ENCODE data around the gene MTFMT.

DNA sequence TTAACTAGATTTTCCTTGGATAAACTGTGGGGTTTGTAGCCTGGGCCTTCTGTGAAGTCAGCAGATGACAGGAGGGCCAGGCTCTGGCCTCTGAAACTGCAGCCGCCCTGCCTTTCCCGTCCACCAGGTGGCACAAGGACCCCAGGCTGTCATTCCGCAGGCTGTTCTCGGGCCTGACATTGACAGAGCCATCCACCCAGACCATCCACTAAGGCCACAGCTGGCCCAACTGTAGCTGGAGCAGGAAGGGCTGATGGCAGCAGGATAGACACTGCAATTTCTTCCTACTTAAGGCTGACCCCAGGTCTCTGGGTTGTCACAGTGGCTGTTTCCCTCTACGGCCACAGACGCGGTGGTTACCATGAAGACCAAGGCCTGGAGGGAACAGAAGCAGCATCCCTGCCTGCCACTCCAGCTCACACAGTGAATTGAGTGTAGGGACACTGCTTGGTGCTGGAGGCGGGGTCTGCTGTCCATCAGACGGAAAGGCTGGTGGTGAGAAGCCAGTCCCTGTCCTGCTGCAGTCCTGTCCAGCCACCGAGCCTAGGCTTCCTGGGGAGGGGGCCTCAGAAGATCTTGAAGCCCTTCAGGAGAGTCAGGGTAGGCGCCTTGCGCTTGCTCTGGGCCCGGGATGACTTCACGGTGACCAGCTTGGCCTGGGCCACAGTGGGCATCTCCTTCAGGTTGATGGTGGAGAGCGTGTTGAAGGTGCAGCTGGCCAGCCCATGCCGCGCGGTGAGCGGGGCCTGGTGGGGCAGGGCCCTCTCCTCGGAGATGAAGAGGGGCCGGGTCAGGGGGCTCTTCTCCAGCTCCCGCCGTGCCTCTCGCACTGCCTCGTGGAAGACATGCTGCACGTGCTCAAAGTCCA is 25.1 kb upstream of the MTFMT start:
- TF ChIP-seq, protein P1, sequence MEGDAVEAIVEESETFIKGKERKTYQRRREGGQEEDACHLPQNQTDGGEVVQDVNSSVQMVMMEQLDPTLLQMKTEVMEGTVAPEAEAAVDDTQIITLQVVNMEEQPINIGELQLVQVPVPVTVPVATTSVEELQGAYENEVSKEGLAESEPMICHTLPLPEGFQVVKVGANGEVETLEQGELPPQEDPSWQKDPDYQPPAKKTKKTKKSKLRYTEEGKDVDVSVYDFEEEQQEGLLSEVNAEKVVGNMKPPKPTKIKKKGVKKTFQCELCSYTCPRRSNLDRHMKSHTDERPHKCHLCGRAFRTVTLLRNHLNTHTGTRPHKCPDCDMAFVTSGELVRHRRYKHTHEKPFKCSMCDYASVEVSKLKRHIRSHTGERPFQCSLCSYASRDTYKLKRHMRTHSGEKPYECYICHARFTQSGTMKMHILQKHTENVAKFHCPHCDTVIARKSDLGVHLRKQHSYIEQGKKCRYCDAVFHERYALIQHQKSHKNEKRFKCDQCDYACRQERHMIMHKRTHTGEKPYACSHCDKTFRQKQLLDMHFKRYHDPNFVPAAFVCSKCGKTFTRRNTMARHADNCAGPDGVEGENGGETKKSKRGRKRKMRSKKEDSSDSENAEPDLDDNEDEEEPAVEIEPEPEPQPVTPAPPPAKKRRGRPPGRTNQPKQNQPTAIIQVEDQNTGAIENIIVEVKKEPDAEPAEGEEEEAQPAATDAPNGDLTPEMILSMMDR (IDR thresholded peaks at IDR 0.05; ENCODE audit: insufficient read depth, low read depth, low read length): peak; percentile 84
- peak; percentile 12 for TF ChIP-seq EZH2 (IDR thresholded peaks at IDR 0.05; ENCODE audit: insufficient read depth, low read length)

Data from astrocyte (in vitro differentiated cells and primary cell).